ENCODE data around the gene KCNG3. TPM values are rescaled to one million over a fixed set of nuclear protein-coding genes. Genes with fewer than 3 reads are reported as not detected.
A peak's percentile ranks its signal among the peaks of the same experiment; 100 is the strongest.

KCNG3 gene
- total RNA-seq, result 1 to 10 TPM in 1 of 2 donors, under 1 TPM in 1; 0.84 to 1.5 TPM
- 0.64 TPM for polyA plus RNA-seq (2013, experiment 1 of 2)
- 0.50 TPM for polyA plus RNA-seq (2013, experiment 2 of 2)
- long read RNA-seq, experiment 1, result 0 reads
- long read RNA-seq, experiment 2, partial matches to known transcripts, result 0 of 1 reads
- long read RNA-seq, experiment 2, other reads (novel, unspliced or antisense), result 0 of 1 reads
- long read RNA-seq, experiment 3, partial matches to known transcripts, result 0 of 1 reads
- long read RNA-seq, experiment 3, other reads (novel, unspliced or antisense), result 1 of 1 reads
- long read RNA-seq, experiment 4, result 0 reads

- H3K4me1 ChIP-seq (ENCODE audit: control insufficient read depth, insufficient read depth, low read length), result no peaks in the 10 kb centered on the region
- peak; percentile 89 for DNase-seq
- 0 to 1% methylated on average over 29 to 123 of the region's 123 CpGs for WGBS, 2 experiments (ENCODE audit: insufficient coverage in 1 of 2, insufficient read length in 1 of 2)
- no peaks in the 10 kb centered on the region for H3K9me3 ChIP-seq (ENCODE audit: control insufficient read depth, low read length)
- H3K4me3 ChIP-seq (ENCODE audit: low read length), result peak within 1 kb of the TSS; percentile 80
- H3K4me3 Mint-ChIP-seq, result peak within 1 kb of the TSS; percentile 68
- no peak within 1 kb of the TSS for H3K9ac ChIP-seq (ENCODE audit: extremely low read depth, low read length, poor library complexity, severe bottlenecking)
- H3K27ac Mint-ChIP-seq, result peak within 1 kb of the TSS; percentile 84
- H3K36me3 Mint-ChIP-seq (ENCODE audit: low read depth), result no peaks in the 10 kb centered on the region
- peaks cover 49% of the 10 kb centered on the region for H3K27me3 ChIP-seq (ENCODE audit: control insufficient read depth, insufficient read depth, low read length, poor library complexity, severe bottlenecking)
- no peak for TF ChIP-seq CTCF (conservative IDR thresholded peaks at IDR 0.05)
- H3K9me3 Mint-ChIP-seq, result no peaks in the 10 kb centered on the region
- H3K27me3 Mint-ChIP-seq (ENCODE audit: insufficient read depth), result peaks cover 33% of the 10 kb centered on the region
- peaks cover 8% of the 10 kb centered on the region for H3K4me1 Mint-ChIP-seq
- no peak within 1 kb of the TSS for H3K27ac ChIP-seq (ENCODE audit: low read depth, low read length)
- H3K36me3 ChIP-seq (ENCODE audit: control insufficient read depth, insufficient read depth, low read length), result no peaks in the 10 kb centered on the region
Measured at GRCh38 chr2:42493468-42494354, at the start of gene KCNG3. KCNG3 (minus strand) TSS chr2:42493982; CDS start chr2:42493501, 481 bp downstream.

- 90 to 100% methylated on average over 2 to 4 of the region's 4 CpGs for WGBS, 2 experiments (ENCODE audit: insufficient coverage in 1 of 2, insufficient read length in 1 of 2)
- Mint-ChIP-seq H3K36me3 (ENCODE audit: low read depth) (no peaks in the 10 kb centered on the region), H3K4me3 (no peak overlapping the region)
Measured at GRCh38 chr2:42542871-42543270, 49.1 kb upstream of the KCNG3 start.

More at GRCh38 chr2:42542871-42543270, 49.1 kb upstream of the KCNG3 start:
- H3K4me1 Mint-ChIP-seq, result peaks cover 21% of the 10 kb centered on the region
- peak overlapping the region; percentile 36 for H3K27ac Mint-ChIP-seq
- H3K9me3 Mint-ChIP-seq, result no peaks in the 10 kb centered on the region
- TF ChIP-seq CTCF (conservative IDR thresholded peaks at IDR 0.05), result no peak
- Histone ChIP-seq H3K27me3 (ENCODE audit: control insufficient read depth, insufficient read depth, low read length, poor library complexity, severe bottlenecking) (no peaks in the 10 kb centered on the region), H3K4me1 (ENCODE audit: control insufficient read depth, insufficient read depth, low read length) (peaks cover 11% of the 10 kb centered on the region), H3K36me3 (ENCODE audit: control insufficient read depth, insufficient read depth, low read length) (no peaks in the 10 kb centered on the region), H3K27ac (ENCODE audit: low read depth, low read length) (no peak overlapping the region), H3K9ac (ENCODE audit: extremely low read depth, low read length, poor library complexity, severe bottlenecking) (no peak overlapping the region), H3K9me3 (ENCODE audit: control insufficient read depth, low read length) (no peaks in the 10 kb centered on the region), H3K4me3 (ENCODE audit: low read length) (no peak overlapping the region)
- H3K27me3 Mint-ChIP-seq (ENCODE audit: insufficient read depth), result no peaks in the 10 kb centered on the region
- no peak for DNase-seq

Data from endodermal cell (in vitro differentiated cells).